CD4-positive, alpha-beta T cell treated with Interleukin-17A for 1 hour (primary cell): ENCODE measurements around the gene CFAP97.
"Not testable (repeated sequence)": the region's sequence is repeated elsewhere in the genome, so short reads cannot be mapped to it uniquely, and the experiment has no call there.

Source experiments
- DNase-seq: peaks from one replicate; pipeline ENCODE4 v3.0.0-alpha.2; 2020

The CFAP97 gene

GRCh38 chr4:185221912-185222311 is 18.1 kb upstream of the CFAP97 start:
- no peak for DNase-seq

GRCh38 chr4:185221491-185221890 is 17.7 kb upstream of the CFAP97 start:
- no peak for DNase-seq

- no peak for DNase-seq
Observed at GRCh38 chr4:185219551-185220344, 15.9 kb upstream of the CFAP97 start.

GRCh38 chr4:185218312-185218711 is 14.5 kb upstream of the CFAP97 start:
- DNase-seq: no peak

- no peak for DNase-seq
Observed at GRCh38 chr4:185217408-185217975, 13.7 kb upstream of the CFAP97 start.

GRCh38 chr4:185215261-185215660 is 11.5 kb upstream of the CFAP97 start:
- no peak for DNase-seq

GRCh38 chr4:185213877-185214276 is 10.1 kb upstream of the CFAP97 start:
- no peak for DNase-seq

- no peak for DNase-seq
Observed at GRCh38 chr4:185212581-185212980, 8.8 kb upstream of the CFAP97 start.

GRCh38 chr4:185211641-185212040 is 7.8 kb upstream of the CFAP97 start:
- no peak for DNase-seq

- DNase-seq: no peak
Observed at GRCh38 chr4:185211035-185211434, 7.2 kb upstream of the CFAP97 start.

GRCh38 chr4:185210102-185210981 is 6.5 kb upstream of the CFAP97 start:
- peak; percentile 45 for DNase-seq

GRCh38 chr4:185209852-185210101 is 6.0 kb upstream of the CFAP97 start:
- not testable (repeated sequence) for DNase-seq

- DNase-seq: peak; percentile 88
Observed at GRCh38 chr4:185209031-185209851, 5.4 kb upstream of the CFAP97 start, which contains the start of gene SNX25. Gene SNX25 (plus strand): TSS chr4:185209598. CDS start chr4:185209827, 229 bp downstream.

- no peak for DNase-seq
Observed at GRCh38 chr4:185207466-185207865, 3.7 kb upstream of the CFAP97 start.

- no peak for DNase-seq
Observed at GRCh38 chr4:185205697-185206342, 2.0 kb upstream of the CFAP97 start.

GRCh38 chr4:185205073-185205472 is 1.3 kb upstream of the CFAP97 start:
- not testable (repeated sequence) for DNase-seq

- DNase-seq: peak; percentile 17
Observed at GRCh38 chr4:185204238-185204910, 574 bp upstream of the CFAP97 start.

GRCh38 chr4:185202984-185203485 is 765 bp downstream of the CFAP97 start:
- DNase-seq: no peak

GRCh38 chr4:185201977-185202962 is 1.5 kb downstream of the CFAP97 start:
- peak; percentile 80 for DNase-seq

GRCh38 chr4:185198189-185198588 is 5.6 kb downstream of the CFAP97 start:
- not testable (repeated sequence) for DNase-seq
